Measurements from ENCODE around the gene FAM117A.

GRCh38 chr17:49764559-49765180, 739 bp upstream of the FAM117A start:
- TF ChIP-seq, protein P1, sequence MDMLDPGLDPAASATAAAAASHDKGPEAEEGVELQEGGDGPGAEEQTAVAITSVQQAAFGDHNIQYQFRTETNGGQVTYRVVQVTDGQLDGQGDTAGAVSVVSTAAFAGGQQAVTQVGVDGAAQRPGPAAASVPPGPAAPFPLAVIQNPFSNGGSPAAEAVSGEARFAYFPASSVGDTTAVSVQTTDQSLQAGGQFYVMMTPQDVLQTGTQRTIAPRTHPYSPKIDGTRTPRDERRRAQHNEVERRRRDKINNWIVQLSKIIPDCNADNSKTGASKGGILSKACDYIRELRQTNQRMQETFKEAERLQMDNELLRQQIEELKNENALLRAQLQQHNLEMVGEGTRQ (IDR thresholded peaks at IDR 0.05; ENCODE audit: borderline replicate concordance, low read depth, low read length), result no peak
- TF ChIP-seq SREBF1 (IDR thresholded peaks at IDR 0.05; ENCODE audit: low read length), result no peak
- TF ChIP-seq, protein P2, sequence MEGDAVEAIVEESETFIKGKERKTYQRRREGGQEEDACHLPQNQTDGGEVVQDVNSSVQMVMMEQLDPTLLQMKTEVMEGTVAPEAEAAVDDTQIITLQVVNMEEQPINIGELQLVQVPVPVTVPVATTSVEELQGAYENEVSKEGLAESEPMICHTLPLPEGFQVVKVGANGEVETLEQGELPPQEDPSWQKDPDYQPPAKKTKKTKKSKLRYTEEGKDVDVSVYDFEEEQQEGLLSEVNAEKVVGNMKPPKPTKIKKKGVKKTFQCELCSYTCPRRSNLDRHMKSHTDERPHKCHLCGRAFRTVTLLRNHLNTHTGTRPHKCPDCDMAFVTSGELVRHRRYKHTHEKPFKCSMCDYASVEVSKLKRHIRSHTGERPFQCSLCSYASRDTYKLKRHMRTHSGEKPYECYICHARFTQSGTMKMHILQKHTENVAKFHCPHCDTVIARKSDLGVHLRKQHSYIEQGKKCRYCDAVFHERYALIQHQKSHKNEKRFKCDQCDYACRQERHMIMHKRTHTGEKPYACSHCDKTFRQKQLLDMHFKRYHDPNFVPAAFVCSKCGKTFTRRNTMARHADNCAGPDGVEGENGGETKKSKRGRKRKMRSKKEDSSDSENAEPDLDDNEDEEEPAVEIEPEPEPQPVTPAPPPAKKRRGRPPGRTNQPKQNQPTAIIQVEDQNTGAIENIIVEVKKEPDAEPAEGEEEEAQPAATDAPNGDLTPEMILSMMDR (IDR thresholded peaks at IDR 0.05 in 2 of 3, conservative IDR thresholded peaks at IDR 0.05 in 1 of 3; ENCODE audit: control insufficient read depth in 2 of 3, extremely low read depth in 1 of 3, insufficient read depth in 1 of 3, low read depth in 3 of 3, low read length in 3 of 3), result no peak

Data from GM12878 (cell line).